Mesangial cell (primary cell): ENCODE results near the gene FBXO11. TPM values are rescaled to one million over a fixed set of nuclear protein-coding genes. Genes with fewer than 3 reads are reported as not detected.

Experiments
- total RNA-seq: library from RNA; depleted of rRNA; stranded (reverse); fragments of >200 nt; gene quantifications from 2 replicates; pipeline ENCODE4 v1.2.3, GENCODE V29; 2015

The FBXO11 gene
- total RNA-seq: 19.2 and 28.1 TPM in 2 replicates

GRCh38 chr2:47906157-47907038 is at the start of gene FBXO11:
FBXO11 (minus strand) TSS chr2:47906498; CDS start chr2:47905720, 778 bp downstream.

GRCh38 chr2:47782671-47783485 is 123.4 kb downstream of the FBXO11 start, which contains the start of gene MSH6:
MSH6 (plus strand) TSS chr2:47783145; CDS start chr2:47783234, 89 bp downstream.

Other genes with a start within 250 kb of the FBXO11 start
- gene MSH6, start 123.4 kb downstream of the FBXO11 start, total RNA-seq: 23.7 and 44.0 TPM in 2 replicates